GM21825 (cell line): ENCODE results near the gene OTOS.

Experiments used
- ATAC-seq: cut with Tn5 transposase; IDR thresholded peaks from one replicate; pipeline ENCODE4 v1.9.1; 2021; ENCODE audit warnings: mild to moderate bottlenecking, moderate library complexity; ENCODE audit not compliant: unreplicated experiment

The OTOS gene

DNA sequence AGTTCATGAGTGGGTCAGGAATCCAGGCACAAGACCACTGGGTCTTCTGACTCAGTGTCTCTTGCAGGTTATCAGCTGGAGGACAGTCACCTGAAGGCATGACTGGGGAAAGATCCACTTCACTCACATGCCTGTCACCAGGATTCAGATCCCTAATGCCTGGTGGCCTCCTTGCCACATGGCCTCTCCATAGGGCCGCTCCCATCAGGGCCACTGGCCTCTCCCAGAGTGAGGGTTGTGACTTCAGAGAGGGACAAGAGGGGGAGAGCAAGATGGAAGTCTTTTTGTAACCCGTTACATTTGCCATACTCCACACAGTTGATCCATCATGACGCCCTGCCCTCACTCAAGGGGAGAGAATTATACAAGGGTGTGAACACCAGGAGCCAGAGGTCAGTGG lies 13.0 kb upstream of the OTOS start:
- no peak for ATAC-seq

- no peak for ATAC-seq
Measured at GRCh38 chr2:240151477-240152031, 11.1 kb upstream of the OTOS start.

GRCh38 chr2:240149943-240150784 lies 9.7 kb upstream of the OTOS start:
- no peak for ATAC-seq

- no peak for ATAC-seq
Measured at GRCh38 chr2:240147911-240148587, 7.6 kb upstream of the OTOS start.

DNA sequence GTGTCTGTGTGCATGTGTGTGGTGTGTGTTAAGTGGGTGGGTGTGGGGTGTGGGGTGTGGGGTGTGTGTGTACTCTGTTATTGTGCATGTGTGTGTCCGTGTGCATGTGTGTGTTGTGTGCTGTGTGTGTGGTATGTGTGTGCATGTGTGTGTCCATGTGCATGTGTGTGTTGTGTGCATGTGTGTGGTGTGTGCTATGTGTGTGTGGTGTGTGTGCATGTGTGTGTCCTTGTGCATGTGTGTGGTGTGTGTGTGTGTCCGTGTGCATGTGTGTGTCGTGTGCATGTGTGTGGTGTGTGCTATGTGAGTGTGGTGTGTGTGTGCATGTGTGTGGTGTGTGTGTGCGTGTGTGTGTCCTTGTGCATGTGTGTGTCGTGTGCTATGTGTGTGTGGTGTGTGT lies 6.9 kb upstream of the OTOS start:
- no peak for ATAC-seq

GRCh38 chr2:240146627-240147278 lies 6.3 kb upstream of the OTOS start:
- ATAC-seq, result no peak

DNA sequence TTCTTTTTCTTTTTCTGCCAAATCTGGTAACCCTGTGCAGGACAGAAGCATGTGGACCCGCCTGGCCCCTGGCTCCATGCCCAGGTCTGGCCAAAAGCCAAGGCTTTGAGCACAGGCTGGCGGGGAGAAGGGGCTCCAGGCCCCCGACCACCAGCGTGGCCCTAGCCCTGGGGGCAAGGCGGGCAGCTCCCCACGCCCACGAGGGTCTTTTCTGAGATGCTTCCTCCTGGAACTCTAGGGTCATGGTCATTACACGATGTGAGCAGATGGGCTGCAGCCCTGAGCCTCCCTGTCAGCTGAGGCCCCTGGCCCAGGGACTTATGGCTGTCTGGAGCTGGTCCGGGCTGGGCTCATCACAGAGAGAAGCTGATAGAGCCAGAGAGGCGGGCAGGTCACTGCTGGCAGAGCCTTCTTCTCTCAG lies 5.7 kb upstream of the OTOS start:
- ATAC-seq, result no peak

DNA sequence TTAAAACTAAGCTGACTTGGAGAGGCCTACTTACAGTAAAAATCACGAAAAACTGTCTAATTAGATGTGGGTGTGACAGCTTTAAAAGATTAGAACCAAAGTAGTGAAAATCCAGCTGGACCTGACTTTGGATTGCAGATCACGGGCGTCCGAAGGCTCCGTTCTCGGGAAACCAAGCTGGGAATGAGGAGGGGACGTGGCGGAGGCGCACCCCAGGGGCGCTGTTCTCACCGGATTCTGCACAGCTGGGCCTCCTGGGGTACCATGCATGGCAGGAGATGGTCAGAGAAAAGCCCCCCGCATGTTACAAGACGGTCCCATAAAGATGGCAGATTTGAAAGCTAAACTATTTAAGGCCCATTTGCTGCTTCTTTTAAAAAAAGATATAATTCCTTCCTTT lies 5.0 kb upstream of the OTOS start:
- ATAC-seq, result no peak

DNA sequence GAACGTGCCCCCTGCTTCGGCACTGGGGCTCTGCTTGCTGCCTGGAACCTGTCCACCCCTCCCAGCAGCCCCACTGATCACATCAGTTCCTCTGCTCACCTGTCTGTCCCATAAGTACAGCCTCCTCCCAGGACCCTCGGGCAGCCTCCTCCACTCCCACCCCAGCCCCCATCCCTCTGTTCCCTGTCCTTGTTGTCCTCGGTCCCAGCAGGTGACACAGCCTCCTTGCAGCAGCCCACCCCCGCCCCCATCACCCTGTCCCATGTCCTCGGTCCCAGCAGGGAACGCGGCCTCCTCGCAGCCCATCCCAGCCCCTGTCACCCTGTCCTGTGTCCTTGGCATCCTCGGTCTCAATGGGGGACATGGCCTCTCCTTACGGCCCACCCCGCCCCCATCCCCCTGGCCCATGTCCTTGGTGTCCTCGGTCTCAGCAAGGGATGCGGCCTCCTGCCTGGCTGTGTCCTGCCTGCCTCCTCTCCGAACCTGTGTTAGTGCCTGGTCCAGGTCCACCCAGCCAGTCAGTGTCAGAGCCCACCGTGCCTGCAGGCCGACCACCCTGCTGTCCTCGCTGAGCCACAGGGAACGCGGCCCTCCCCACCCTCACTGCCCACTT lies 4.3 kb upstream of the OTOS start:
- ATAC-seq, result no peak

DNA sequence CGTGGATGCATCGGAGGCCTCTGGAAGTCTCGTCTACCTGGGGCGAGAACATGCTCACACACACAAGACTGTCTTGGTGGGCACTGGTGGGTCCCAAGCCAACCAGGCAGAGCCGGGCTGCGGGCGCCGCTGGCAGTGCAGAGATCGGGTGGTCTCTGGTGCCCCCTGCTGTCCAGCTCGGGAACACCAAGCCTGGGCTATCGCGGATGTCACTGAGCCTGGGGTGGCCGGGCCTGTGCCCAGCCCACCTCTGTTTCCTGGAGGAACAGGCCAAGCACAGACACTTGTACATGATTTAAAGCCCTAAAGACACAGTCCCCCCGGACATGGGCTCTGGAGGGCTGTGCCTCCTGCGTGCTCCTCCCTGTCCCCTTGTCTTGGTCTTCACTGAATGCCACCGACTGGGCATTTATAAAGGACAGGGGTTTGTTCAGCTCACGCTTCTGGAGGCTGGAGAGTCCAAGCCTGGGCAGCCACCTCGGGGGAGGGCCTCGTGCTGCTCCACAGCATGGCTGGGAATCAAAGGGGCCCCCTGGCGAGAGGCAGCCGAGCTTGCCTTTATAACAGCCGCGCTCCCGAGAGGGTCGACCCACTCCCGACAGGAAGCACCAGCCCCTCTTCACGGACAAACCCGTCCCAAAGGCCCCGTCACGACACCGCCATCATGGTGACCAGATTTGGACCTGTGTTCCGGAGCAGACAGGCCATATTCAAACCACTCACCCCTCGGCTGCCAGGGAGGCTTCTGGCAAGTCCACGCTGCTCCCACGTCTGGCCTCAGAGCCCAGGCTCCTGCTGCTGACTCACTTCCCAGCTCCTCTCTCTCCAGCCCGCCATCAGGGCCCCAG lies 3.6 kb upstream of the OTOS start:
- no peak for ATAC-seq

DNA sequence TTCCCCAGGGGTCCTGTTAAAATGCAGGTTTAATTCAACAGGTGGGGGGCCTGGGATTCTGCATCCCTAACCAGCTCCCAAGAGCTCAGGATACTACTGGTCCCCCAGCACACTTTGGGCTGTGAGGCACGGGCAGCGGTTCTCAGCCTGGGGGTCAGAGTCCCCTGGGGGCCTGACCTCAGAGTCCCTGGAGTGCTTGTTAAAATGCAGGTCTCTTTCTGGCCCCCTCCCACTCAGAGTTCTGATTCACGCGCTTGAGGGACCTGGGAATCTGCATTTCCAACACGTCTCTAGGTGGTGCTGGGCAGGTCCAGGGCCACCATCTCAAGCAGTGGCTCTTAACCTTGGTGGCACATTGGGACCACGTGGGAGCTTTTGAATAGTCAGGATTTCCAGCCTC lies 2.8 kb upstream of the OTOS start:
- ATAC-seq, result no peak

GRCh38 chr2:240142859-240143258 lies 2.4 kb upstream of the OTOS start:
- ATAC-seq, result no peak

DNA sequence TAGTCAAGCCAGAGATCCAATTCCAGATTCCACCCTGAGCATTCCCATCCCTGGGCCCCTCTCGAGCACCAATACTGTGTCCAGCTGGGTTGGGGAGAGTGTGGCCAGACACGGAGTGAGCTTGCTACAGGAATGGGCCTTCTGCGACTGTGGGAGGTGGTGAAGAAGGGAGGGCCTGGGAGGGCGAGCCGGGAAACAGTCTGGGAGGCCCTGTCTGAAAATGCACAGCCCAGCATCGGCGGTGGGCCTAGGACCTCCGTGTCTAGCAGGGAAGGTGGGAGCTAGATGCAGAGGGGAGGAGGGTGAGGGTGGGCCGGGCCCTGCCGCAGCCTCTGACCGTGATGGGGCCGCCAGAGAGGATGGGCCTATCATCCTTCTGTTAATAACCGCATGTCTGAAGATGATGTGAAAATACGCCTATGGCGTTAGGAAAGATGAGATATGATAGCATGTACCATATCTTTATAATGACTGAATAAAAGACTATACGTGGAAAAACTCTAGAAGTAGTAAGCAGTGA lies 1.9 kb upstream of the OTOS start:
- ATAC-seq, result no peak

DNA sequence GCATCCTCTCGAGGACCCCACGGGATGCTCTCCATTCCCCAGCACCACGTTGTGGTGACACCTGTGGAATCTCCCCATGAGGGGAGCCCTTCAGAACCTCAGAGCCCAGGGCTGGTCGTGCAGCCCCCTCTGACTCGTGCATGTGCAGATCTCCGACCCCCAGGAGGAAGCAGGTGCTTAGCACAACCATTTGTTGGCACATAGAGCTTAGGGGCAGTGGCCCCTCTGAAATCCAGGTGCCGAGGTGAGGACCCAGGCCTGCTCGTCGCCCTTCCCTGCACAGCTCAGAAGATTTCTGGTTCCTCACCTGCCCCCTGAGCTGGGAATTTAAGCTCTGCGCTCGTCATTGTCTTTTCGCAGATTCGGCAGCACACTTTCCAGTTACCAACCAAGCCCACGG lies 1.3 kb upstream of the OTOS start:
- ATAC-seq, result no peak

DNA sequence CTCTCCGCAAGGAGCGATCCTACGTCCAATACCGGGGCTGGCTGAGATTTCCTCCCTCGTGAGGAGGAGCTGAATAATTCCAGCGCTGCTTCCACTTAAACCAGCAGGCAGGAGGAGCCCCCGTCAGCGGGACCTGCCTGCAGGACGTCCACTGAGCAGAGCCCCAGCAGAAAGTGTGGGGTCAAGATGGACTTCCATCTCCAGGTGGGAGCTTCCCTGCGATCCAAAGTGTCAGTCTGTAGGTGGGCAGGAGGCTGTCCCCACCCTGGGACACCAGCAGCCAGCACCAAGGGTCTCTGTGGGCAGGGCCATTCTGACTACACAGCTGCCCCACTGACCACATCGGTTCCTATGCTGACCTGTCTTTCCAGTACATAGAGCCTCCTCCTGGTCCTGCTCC lies 462 bp upstream of the OTOS start:
- ATAC-seq, result no peak

GRCh38 chr2:240139666-240140393 lies 628 bp downstream of the OTOS start:
- no peak for ATAC-seq

DNA sequence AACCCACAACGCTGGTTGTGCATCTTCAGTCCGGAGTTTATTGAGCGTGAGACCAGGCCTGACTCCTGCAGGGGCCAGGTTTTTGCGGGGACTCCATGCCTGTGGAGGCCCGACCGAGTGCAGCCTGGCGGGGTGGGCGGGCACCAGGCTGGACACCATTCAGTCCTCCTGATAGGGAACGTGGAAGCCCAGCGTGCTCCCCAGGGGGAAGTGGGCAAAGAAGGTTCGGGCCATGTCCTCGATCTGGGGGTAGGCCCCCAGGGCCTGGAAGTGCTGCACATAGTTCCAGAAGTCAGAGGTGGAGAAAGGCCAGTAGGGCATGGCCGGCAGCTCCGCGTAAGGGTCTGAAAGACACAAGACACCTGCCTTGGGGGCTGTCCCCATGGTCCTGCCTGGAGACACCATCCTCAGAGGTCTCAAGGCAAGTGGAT lies 1.4 kb downstream of the OTOS start:
- ATAC-seq, result no peak

DNA sequence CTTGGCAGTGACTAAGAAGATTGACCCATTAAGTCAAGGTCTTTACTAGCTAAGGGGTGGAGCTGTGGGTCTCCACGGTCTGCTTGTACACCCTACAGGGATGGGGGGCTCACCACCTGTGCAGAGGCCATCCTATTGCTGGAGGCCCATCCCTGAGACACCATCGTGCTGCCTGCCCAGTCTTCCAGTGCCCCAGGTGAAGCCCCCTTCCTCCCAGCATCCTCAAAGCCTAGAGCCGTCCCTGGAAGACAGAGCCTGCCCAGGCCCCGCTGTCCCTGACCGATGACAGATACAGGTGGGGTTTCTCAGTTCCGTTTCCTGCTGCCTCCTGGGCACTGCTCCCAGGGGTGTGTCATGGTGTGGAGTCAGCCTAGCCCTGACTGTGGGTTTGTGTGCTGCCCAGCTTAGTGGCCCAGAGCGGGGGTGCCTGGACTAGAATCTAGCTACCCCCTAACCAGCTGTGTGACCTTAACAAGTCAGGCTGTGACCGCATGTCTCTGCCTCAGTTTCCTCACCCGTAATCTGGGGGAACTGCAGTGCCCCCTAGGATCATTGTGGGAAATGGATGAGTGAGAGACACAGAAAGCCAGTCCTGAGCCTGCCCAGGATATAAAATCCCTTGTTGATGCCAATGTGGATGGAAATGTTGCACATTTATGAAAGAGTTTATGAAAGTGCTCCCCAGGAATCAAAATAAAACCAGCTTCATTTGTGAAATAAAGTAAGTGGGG lies 2.0 kb downstream of the OTOS start:
- ATAC-seq, result no peak
